Subcutaneous abdominal adipose tissue (tissue), 5 donors: ENCODE data around the gene POLR1C.

Experiments
- H3K27ac ChIP-seq: one replicate; pipeline ENCODE4 v1.7.0; 2013; ENCODE audit warnings: low read depth, mild to moderate bottlenecking, inconsistent platforms, low read length, moderate library complexity
- H3K27me3 ChIP-seq, 5 donors: one replicate each; pipeline ENCODE4 v1.7.0; 2013; ENCODE audit warnings: low read length in 5 of 5, inconsistent platforms in 1 of 5; ENCODE audit not compliant: control insufficient read depth in 5 of 5, insufficient read depth in 4 of 5
- H3K36me3 ChIP-seq, 5 donors: one replicate each; pipeline ENCODE4 v1.7.0; 2013; ENCODE audit warnings: low read length in 5 of 5; ENCODE audit not compliant: control insufficient read depth in 5 of 5, insufficient read depth in 5 of 5
- H3K4me1 ChIP-seq, 5 donors: one replicate each; pipeline ENCODE4 v1.7.0; 2013; ENCODE audit warnings: low read length in 5 of 5, mild to moderate bottlenecking in 3 of 5, moderate library complexity in 1 of 5; ENCODE audit not compliant: control insufficient read depth in 5 of 5, insufficient read depth in 5 of 5
- H3K4me3 ChIP-seq, 5 donors: one replicate each; pipeline ENCODE4 v1.7.0; 2013; ENCODE audit warnings: low read length in 5 of 5, low read depth in 1 of 5
- H3K9ac ChIP-seq, 5 donors: one replicate each; pipeline ENCODE4 v1.7.0; 2013; ENCODE audit warnings: low read length in 5 of 5, mild to moderate bottlenecking in 4 of 5, moderate library complexity in 3 of 5
- H3K9me3 ChIP-seq, 5 donors: one replicate each; pipeline ENCODE4 v1.7.0; 2013; ENCODE audit warnings: low read length in 5 of 5; ENCODE audit not compliant: control insufficient read depth in 5 of 5
- donor health status: healthy.
- donor health status: healthy.
- donor health status: healthy.
- donor health status: healthy.
- donor health status: healthy.

Gene POLR1C

DNA sequence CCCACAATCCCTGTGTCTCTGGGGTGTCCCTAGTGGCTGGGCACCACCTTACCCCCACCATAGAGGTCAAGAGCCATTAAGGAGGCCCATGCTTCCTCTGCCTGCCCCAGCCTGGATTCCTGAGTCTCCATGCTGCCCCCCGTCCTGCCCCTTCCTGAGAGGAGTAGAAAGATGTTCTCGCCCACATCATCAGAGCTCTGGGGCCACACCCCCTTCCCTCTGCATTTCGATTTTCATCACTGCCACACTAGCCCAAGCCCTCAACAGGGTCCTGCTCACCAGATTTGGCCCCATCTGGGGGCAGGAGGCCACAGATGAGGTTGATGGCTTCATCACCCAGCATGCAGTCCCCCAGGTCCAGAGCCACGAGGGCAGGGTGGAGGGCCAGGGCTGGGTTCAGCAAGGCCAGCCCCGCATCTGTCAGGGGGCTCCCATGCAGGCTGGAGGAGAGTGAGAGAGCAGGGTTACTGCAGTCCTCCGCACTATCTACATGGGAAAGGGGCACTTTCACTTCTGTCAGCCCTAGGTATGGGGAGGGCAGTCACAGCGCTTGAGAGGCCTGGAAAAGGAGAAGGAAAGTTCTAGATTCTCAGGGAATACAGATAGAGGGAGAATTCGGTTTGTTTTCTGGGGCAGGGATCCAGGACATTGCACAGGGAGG is 8.3 kb upstream of the POLR1C start:
- Histone ChIP-seq H3K9ac (no peak overlapping the region), H3K9me3 (no peaks in the 10 kb centered on the region), H3K4me1 (peaks cover 2 to 48% (median 19%) of the 10 kb centered on the region in 5 donors), H3K4me3 (no peak overlapping the region), H3K27me3 (peaks cover 6 to 24% (median 8%) of the 10 kb centered on the region in 5 donors), H3K36me3 (peaks cover 0 to 49% (median 48%) of the 10 kb centered on the region in 5 donors), H3K27ac (no peak overlapping the region)

DNA sequence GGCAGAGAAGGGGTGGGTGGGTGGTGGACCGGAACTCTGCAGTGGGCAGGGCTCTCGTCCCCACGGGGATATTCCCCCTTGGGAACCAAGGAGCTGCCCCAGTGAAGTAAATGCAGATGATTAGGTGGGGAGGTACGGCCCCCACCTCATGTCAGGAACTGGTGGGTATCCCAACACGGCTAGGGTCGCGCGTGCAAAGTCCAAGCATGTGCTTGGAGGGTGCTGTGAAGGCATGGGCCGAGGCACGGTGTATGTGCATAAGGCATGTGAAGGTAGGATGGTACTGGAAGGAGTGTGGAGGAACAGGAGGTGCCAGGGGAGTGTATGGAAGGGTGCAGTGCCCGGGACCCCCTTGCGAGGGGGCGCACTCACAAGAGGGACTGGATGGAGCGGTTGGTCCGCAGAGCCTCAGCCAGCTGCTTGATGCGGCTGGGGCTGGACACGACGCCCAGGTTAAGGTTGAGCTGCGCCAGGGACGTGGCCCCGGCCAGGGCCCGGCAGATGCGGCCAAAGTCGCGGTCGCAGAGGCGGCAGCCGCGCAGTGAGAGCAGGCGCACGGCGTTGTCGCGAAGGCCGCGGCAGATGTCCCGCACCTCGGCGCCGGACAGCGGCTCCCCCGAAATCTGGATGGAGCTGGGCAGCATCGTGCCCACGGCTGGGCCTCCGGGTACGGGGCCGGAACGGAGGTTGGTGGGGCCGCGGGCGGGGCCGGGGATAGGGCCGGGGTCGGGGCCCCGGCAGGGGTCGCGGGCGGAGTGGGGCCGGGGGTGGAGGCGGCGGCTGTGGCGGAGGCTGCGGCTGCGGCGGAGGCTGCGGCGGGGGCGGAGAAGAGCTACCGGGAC is 7.5 kb upstream of the POLR1C start:
- Histone ChIP-seq H3K27me3 (peaks cover 6 to 24% (median 8%) of the 10 kb centered on the region in 5 donors), H3K9me3 (no peaks in the 10 kb centered on the region), H3K4me3 (peak overlapping the region in 4 of 5 donors; percentile 27 to 73 (median 63)), H3K27ac (no peak overlapping the region), H3K36me3 (peaks cover 2 to 51% (median 48%) of the 10 kb centered on the region in 5 donors), H3K9ac (peak overlapping the region in 2 of 5 donors; percentile 59 to 60), H3K4me1 (peaks cover 2 to 53% (median 21%) of the 10 kb centered on the region in 5 donors)

GRCh38 chr6:43509984-43510826 is 6.7 kb upstream of the POLR1C start, which contains the start of gene LRRC73:
Gene LRRC73 (minus strand): TSS chr6:43510346. CDS start chr6:43509785, 561 bp downstream.
- Histone ChIP-seq H3K27ac (peak within 1 kb of the TSS; percentile 62), H3K9ac (peak within 1 kb of the TSS in 4 of 5 donors; percentile 64 to 74 (median 66)), H3K9me3 (no peaks in the 10 kb centered on the region), H3K36me3 (peaks cover 6 to 48% (median 41%) of the 10 kb centered on the region in 5 donors), H3K4me3 (peak within 1 kb of the TSS in 4 of 5 donors; percentile 54 to 73 (median 63)), H3K27me3 (peaks cover 6 to 24% (median 8%) of the 10 kb centered on the region in 5 donors), H3K4me1 (peaks cover 3 to 60% (median 25%) of the 10 kb centered on the region in 5 donors)

GRCh38 chr6:43510827-43511163 is 6.1 kb upstream of the POLR1C start:
- H3K9ac ChIP-seq: peak overlapping the region in 2 of 5 donors; percentile 64 to 68
- peaks cover 6 to 45% (median 40%) of the 10 kb centered on the region in 5 donors for H3K36me3 ChIP-seq
- no peaks in the 10 kb centered on the region for H3K9me3 ChIP-seq
- H3K27me3 ChIP-seq: peaks cover 6 to 24% (median 8%) of the 10 kb centered on the region in 5 donors
- H3K27ac ChIP-seq: peak overlapping the region; percentile 62
- peak overlapping the region in 4 of 5 donors; percentile 54 to 73 (median 63) for H3K4me3 ChIP-seq
- peaks cover 9 to 64% (median 31%) of the 10 kb centered on the region in 5 donors for H3K4me1 ChIP-seq

DNA sequence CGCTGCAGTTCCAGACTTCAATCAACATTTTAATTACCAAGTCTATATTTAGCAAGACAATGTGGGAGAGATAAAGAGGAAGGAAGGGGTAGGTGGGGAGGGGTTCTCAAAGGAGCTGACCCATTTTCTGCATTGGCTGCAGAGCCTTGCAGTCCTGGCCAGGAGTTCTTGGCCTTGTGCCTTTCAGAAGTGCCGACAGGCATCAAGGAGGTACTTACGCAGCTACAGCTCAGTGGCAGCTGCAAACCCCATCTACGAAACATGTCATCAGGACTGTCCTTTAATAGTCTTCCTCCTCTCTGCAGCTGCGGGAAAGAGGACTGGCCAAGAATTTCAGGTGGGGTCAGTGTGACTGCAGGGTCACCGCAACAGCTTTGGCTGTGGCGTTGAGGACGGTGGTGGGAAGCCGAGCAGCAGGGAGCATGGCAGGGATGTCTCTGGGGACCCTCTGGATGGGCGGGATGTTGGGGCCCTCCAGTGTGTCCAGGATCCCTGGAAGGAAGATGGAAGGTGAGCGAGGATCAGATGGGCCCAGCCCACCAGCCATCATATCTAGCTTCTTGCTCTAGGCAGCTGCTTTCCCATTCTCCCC is 5.0 kb upstream of the POLR1C start:
- peaks cover 6 to 23% (median 7%) of the 10 kb centered on the region in 5 donors for H3K27me3 ChIP-seq
- H3K4me3 ChIP-seq: no peak overlapping the region
- peaks cover 12 to 61% (median 33%) of the 10 kb centered on the region in 5 donors for H3K4me1 ChIP-seq
- H3K36me3 ChIP-seq: peaks cover 6 to 44% (median 39%) of the 10 kb centered on the region in 5 donors
- H3K9me3 ChIP-seq: no peaks in the 10 kb centered on the region
- no peak overlapping the region for H3K27ac ChIP-seq
- peak overlapping the region in 1 of 5 donors; percentile 7 for H3K9ac ChIP-seq

DNA sequence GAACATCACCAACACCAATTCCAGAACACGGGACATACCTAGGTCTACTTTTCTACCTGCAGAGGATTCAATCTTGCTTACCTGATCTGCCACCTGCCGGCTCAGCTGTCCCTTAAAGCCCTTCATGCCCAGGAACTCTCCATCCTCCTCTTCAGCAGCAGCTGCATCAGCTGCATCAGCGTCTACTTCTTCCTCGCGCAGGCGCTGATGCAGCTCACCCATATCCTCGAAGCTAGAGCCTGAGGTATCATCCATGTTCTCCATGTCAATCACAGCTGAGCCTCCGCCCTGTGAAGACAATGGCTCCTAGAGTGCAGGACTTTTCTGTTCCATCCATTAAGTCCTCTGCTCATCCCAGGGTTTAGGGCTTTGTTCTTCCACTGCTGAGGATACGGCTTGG is 1.1 kb upstream of the POLR1C start:
- Histone ChIP-seq H3K9me3 (no peaks in the 10 kb centered on the region), H3K27ac (peak overlapping the region; percentile 87), H3K4me1 (peaks cover 15 to 59% (median 34%) of the 10 kb centered on the region in 5 donors), H3K27me3 (no peaks in the 10 kb centered on the region), H3K4me3 (peak overlapping the region; percentile 94 to 100 (median 99)), H3K9ac (peak overlapping the region; percentile 69 to 98 (median 93)), H3K36me3 (peaks cover 11 to 61% (median 55%) of the 10 kb centered on the region in 5 donors)

DNA sequence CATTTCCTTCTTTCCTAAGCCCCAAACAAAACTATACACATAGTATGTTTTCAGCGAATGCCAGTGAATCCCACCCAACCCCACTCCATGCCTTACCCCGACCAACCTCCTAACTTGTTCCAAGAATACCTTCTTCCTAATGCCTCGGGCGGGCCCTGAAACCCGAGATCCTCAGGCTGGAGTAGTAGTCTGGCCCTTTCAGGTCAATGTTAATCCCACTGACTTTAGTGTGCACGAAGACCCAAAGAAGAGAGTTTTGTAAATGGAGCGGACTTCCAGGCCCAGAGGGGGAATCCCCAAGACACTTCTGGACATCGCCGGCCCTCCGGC is 557 bp upstream of the POLR1C start:
- H3K36me3 ChIP-seq: peaks cover 11 to 62% (median 55%) of the 10 kb centered on the region in 5 donors
- H3K9ac ChIP-seq: peak overlapping the region; percentile 69 to 98 (median 93)
- H3K9me3 ChIP-seq: no peaks in the 10 kb centered on the region
- peak overlapping the region; percentile 87 for H3K27ac ChIP-seq
- H3K4me3 ChIP-seq: peak overlapping the region; percentile 94 to 100 (median 99)
- peaks cover 15 to 56% (median 32%) of the 10 kb centered on the region in 5 donors for H3K4me1 ChIP-seq
- no peaks in the 10 kb centered on the region for H3K27me3 ChIP-seq

DNA sequence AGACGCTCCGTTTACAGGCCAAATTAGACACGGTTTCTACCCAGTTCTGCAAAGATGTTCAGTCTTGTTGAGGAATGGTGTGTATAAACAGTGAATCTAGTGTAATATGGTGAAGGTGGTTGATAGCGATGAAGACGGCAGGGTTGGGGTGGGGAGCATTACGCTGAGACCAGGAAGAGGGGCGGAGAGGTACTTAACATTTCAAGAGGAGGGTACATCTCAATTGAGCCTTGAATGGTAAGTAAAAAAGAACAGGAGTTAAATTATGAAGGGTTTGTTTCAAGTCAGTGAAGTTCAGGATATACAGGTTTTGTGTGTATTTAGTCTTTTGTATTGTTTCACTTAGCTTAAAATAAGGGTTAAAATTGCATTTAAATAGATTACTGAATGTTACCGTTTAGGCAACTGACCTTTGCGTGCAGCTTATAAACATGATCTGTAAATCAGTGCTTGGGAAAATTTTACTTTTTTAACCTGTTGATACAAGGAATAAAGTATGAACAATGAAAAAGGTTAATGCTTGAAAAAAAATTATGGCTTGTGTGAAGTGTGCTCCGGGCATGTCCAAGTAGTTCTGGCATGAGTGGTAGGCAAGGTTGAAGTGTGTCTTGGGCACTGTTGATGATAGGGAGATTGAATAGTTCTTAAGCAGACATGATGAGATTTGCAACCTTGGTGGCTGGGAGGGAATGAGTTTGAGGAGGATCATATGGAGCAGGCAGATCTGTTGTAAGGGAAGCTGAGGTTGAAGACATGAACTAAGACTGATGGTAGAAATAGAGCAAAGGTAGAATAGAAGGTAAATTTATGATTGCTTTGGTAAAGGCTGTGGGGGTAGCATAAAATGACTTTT is 842 bp downstream of the POLR1C start:
- Histone ChIP-seq H3K4me1 (peaks cover 15 to 43% (median 32%) of the 10 kb centered on the region in 5 donors), H3K9ac (peak overlapping the region; percentile 84 to 98 (median 94)), H3K36me3 (peaks cover 14 to 62% (median 55%) of the 10 kb centered on the region in 5 donors), H3K27me3 (no peaks in the 10 kb centered on the region), H3K4me3 (peak overlapping the region; percentile 94 to 100 (median 99)), H3K27ac (peak overlapping the region; percentile 87), H3K9me3 (no peaks in the 10 kb centered on the region)
